ENCODE measurements around the gene CFAP68. TPM values are rescaled to one million over a fixed set of nuclear protein-coding genes. Genes with fewer than 3 reads are reported as not detected.

Gene CFAP68
- total and polyA plus RNA-seq, 2 of the 13 experiments (the other 11 are each of a cell fraction or from before 2014, with no cell fraction given), result 22.2 to 25.6 TPM

- TF ChIP-seq ZNF318 (CRISPR knock-in tag; IDR thresholded peaks at IDR 0.05), result no peak
- TF ChIP-seq ZNF761 (CRISPR knock-in tag; conservative IDR thresholded peaks at IDR 0.05), result no peak
- no peak for TF ChIP-seq PBX2 (CRISPR knock-in tag; IDR thresholded peaks at IDR 0.05)
- no peak for TF ChIP-seq PAF1 (CRISPR knock-in tag; IDR thresholded peaks at IDR 0.05)
- no peak for TF ChIP-seq ZNF451 (CRISPR knock-in tag; IDR thresholded peaks at IDR 0.05)
- TF ChIP-seq SOX13 (IDR thresholded peaks at IDR 0.05), result no peak
- TF ChIP-seq SOX13 (CRISPR knock-in tag; conservative IDR thresholded peaks at IDR 0.05 in 1 of 2, IDR thresholded peaks at IDR 0.05 in 1 of 2), result no peak
Observed at GRCh38 chr11:111836721-111837120, 42.6 kb upstream of the CFAP68 start (continued).
